ENCODE results near the gene SCNN1B. TPM values are rescaled to one million over a fixed set of nuclear protein-coding genes. Genes with fewer than 3 reads are reported as not detected.
"Not testable (repeated sequence)": the region's sequence is repeated elsewhere in the genome, so short reads cannot be mapped to it uniquely, and the experiment has no call there.

Gene SCNN1B
- polyA plus RNA-seq, 12 donors = 0.07 to 2.6 (median 0.31) TPM; not detected in 4

DNA sequence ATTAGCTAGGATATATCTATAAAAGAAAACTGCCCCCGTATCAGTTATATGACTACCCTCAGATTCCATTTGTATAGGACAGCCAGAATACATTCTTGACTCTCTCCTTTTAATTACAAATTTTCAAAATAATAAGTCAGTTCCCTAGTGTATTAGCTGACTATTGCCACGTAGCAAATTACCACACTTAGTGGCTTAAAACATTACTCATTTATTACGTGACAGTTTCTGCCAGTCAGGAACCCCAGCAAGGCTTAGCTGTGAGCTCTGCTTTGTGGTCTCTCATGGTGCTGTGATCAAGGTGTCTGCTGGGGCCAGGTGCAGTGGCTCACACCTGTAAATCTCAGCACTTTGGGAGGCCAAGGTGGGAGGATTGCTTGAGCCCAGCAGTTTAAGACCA, 13.9 kb upstream of the SCNN1B start:
- no peak for DNase-seq

DNA sequence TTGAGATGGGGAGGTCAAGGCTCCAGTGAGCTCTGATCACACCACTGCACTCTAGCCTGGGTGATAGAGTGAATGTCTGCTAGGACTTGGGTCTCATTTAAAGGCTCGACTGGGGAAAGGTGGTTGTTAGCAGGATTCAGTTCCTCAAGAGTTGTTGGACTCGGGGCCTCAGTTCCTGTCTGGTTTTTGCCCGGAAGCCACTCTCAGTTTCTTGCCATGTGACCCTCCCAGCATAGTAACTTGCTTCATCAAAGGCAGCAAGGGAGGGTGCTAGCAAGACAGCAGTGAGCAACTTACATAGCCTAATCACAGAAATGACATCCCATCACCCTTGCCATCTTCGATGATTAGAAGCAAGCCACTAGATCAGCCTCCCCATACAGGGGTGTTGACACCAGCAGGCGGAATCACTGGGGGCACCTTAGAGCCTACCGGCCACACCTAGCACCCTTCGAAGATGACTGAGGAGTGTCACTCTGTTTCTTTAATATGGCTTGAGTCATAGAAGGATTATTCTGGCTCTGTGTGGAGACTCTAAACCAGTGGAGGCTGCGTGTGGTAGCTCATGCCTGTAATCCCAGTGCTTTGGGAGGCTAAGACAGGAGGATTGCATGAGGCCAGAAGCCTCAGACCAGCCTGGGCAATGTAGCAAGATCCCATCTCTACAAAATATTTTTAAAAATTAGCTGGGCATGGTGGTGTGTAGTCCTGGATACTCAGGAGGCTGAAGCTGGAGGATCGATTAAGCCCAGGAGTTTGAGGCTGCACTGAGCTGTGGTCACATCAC, 13.2 kb upstream of the SCNN1B start:
- DNase-seq = no peak

GRCh38 chr16:23290189-23291062, 11.7 kb upstream of the SCNN1B start:
- DNase-seq = no peak

DNA sequence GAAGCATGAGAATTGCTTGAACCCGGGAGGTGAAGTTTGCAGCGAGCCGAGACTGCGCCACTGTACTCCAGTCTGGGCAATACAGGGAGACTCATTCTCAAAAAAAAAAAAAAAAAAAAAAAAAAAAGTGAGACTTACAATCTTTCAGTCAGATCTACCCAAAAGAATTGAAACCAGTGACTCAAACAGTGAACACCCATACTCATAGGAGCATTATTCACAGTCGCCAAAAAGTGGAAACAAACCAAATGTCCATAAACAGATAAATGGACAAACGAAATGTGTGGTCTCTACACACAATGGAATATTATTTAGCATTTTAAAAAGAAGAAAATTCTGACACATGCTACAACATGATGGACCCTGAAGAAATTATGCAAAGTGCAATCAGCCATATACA, 9.1 kb upstream of the SCNN1B start:
- no peak for DNase-seq

DNA sequence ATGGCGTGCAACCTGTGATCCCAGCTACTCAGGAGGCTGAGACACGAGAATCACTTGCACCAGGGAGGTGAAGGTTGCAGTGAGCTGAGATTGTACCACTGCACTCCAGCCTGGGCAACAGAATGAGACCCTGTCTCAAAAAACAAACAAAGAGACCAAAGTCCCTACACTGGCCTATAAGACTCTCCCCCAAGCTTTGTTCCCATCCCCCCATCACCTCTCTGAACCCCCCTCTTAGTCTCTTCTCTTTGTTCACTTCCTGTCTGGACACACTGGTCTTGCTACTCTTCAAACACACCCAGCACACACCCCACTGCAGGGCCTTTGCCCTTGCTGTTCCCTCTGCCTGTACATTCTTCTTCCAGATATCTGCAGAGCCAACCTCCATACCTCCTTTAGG, 7.8 kb upstream of the SCNN1B start:
- DNase-seq = no peak

DNA sequence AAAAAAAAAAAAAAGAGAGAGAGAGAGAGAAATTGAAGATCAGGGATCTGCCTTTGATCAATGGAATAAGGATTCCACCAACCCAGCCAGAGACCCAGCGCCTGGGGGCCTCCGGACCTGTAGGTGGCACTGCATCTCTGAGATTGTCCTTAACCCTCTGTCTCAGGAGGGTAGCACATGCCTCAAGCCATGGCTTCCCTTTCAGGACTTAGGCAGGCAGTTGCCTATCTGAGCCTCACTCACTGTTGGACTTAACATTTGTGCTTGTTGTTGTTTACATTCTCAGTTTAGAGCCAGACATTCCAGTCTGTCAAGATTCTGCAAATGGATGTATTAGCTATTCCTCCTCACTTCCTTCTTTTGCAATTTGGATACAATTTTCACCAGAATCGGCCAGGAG, 5.1 kb upstream of the SCNN1B start:
- no peak for DNase-seq

- DNase-seq = no peak
Measured at GRCh38 chr16:23298290-23298915, 3.7 kb upstream of the SCNN1B start.

- not testable (repeated sequence) for DNase-seq
Measured at GRCh38 chr16:23299815-23300214, 2.3 kb upstream of the SCNN1B start.

DNA sequence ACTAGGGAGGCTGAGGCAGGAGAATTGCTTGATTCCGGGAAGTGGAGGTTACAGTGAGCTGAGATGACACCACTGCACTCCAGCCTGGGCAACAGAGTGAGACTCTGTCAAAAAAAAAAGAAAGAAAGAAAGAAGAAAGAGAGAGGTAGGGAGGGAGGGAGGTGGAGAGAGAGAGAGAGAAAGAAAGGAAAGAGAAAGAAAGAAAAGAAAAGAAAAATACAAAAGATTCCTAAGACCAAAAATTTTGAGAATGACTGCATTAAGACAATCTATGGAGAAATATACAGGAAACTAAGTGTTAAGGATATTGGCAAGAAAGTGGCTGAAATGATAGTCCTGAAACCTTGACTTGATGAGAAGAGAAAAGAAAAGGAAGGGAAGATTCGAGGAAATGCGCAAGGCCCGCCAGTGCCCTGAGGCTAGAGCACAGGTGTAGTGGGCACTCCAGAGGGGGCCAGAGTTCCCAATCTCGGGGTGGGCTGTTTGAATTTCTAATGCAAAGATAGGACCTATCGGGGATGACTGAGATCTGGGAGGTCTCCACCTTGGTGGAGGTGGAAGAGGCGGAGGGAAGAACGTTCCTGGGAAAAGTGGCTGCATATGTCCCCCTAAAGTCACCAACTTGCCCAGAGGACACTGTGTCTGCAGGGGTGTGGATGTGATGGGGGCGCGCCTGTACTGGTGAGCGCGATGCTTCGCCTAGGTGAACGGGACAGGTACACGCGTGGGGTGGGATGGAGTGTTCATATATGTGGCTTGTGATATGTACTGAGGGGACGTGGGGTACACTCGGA, 654 bp upstream of the SCNN1B start:
- no peak for DNase-seq

DNA sequence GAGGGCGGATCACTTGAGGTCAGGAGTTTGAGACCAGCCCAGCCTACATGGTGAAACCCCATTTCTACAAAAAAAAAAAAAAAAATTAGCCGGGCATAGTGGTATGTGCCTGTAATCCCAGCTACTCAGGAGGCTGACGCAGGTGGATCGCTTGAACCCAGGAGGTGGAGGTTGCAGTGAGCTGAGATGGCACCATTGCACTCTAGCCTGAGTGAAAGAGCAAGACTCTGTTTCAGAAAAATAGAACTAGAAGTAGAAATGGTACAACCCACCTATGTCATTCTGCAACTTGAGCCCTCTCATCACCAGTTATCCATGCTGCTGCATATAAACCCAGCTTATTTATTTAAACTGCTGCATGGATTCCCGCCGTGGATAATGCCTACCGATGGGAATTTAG, 1.6 kb downstream of the SCNN1B start:
- no peak for DNase-seq

- DNase-seq = no peak
Measured at GRCh38 chr16:23304620-23305019, 2.5 kb downstream of the SCNN1B start.

- no peak for DNase-seq
Measured at GRCh38 chr16:23306199-23307100, 4.3 kb downstream of the SCNN1B start.

DNA sequence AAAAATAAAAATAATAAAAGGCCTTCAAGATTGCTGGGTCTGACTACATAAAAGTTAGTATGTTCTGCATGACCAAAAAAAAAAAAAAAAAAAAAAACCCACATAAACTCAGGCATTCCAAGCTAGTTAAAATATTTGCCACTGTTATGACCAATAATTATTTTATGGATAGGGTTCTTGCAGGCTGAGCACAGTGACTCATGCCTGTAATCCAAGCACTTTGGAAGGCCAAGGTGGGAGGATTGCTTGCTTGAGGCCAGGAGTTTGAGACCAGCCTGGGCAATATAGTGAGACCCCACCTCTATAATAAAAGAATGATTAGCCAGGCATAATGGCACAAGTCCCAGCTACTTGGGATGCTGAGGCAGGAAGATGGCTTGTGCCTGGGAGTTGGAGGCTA, 8.1 kb downstream of the SCNN1B start:
- no peak for DNase-seq

DNA sequence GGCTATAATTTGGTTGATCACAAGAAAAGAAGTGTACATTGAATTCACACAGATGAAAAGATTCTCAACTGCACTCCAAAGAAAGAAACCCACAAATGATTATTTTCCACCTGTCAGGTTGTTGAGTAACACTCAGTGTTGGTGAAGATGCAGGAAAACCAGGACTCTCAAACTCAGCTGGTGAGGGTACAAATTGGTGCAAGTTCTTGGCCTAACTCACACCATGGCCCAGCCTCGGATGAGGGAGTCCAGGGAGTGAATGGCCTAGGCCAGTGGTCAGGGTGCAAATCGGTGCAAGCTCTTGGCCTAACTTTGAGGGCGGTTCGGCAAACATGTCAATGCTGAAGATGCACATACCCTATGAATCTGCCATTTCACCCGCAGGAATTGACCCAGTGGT, 8.6 kb downstream of the SCNN1B start:
- DNase-seq = no peak

DNA sequence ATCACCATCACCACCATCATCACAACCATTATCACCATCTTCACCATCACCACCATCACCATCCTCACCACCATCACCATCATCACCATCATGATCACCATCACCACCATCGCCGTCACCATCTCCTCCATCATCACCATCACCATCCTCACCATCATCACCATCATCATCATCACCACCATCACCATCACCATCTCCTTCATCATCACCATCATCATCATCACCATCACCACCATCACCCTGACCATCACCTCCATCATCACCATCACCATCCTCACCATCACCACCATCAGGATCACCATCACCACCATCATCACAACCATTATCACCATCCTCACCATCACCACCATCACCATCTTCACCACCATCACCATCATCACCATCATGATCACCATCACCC, 14.1 kb downstream of the SCNN1B start:
- DNase-seq = no peak

GRCh38 chr16:23316634-23317265, 14.6 kb downstream of the SCNN1B start:
- no peak for DNase-seq

DNA sequence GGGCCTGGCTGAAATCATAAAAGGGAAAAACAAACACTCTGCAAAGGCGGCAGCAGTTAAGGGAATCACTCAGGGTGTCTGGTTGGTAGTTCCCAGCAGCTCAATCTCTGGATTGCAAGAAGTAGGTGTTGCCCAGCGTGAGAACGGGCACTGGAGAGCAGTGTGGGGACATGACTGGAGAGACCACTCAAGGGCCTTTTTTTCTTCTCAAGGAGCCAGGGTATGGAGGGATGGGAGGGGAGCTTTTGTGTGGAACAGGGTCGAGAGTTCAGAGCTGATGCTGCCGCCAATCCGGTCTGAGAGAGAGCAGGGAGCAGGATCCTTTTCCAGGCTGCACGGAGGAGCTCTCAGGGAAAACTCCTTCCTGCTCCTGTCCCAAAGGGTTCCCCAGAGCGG, 15.2 kb downstream of the SCNN1B start:
- no peak for DNase-seq

GRCh38 chr16:23317751-23318150, 15.6 kb downstream of the SCNN1B start:
- DNase-seq = no peak

- no peak for DNase-seq
Measured at GRCh38 chr16:23318639-23319038, 16.5 kb downstream of the SCNN1B start.

Data from muscle of arm (tissue), 12 donors.